ENCODE data around the gene SYMPK.
A peak's percentile ranks its signal among the peaks of the same experiment; 100 is the strongest.

Gene SYMPK

GRCh38 chr19:45825263-45825605 lies 37.7 kb downstream of the SYMPK start:
- DNase-seq (ENCODE audit: low spot score), result no peak

GRCh38 chr19:45824531-45825262 lies 38.2 kb downstream of the SYMPK start:
- no peak for DNase-seq (ENCODE audit: low spot score)

GRCh38 chr19:45824041-45824471 lies 38.9 kb downstream of the SYMPK start:
- no peak for DNase-seq (ENCODE audit: low spot score)

GRCh38 chr19:45823182-45823581 lies 39.8 kb downstream of the SYMPK start:
- DNase-seq (ENCODE audit: low spot score), result no peak

- DNase-seq (ENCODE audit: low spot score), result no peak
Observed at GRCh38 chr19:45822716-45823115, 40.2 kb downstream of the SYMPK start.

GRCh38 chr19:45821570-45821969 lies 41.4 kb downstream of the SYMPK start:
- no peak for DNase-seq (ENCODE audit: low spot score)

- DNase-seq (ENCODE audit: low spot score), result no peak
Observed at GRCh38 chr19:45821103-45821521, 41.8 kb downstream of the SYMPK start.

- DNase-seq (ENCODE audit: low spot score), result no peak
Observed at GRCh38 chr19:45820413-45821102, 42.4 kb downstream of the SYMPK start.

- no peak for DNase-seq (ENCODE audit: low spot score)
Observed at GRCh38 chr19:45819769-45820168, 43.2 kb downstream of the SYMPK start.

- peak; percentile 37 for DNase-seq (ENCODE audit: low spot score)
Observed at GRCh38 chr19:45817725-45818301, 45.1 kb downstream of the SYMPK start.

- DNase-seq (ENCODE audit: low spot score), result peak; percentile 99
Observed at GRCh38 chr19:45817010-45817724, 45.8 kb downstream of the SYMPK start.

- no peak for DNase-seq (ENCODE audit: low spot score)
Observed at GRCh38 chr19:45816236-45817009, 46.5 kb downstream of the SYMPK start.

- DNase-seq (ENCODE audit: low spot score), result no peak
Observed at GRCh38 chr19:45815481-45816216, 47.3 kb downstream of the SYMPK start.

GRCh38 chr19:45814851-45815480 lies 48.0 kb downstream of the SYMPK start, which contains the start of gene RSPH6A:
RSPH6A (minus strand) TSS chr19:45815308; CDS start chr19:45815176, 132 bp downstream.
- DNase-seq (ENCODE audit: low spot score), result no peak

- no peak for DNase-seq (ENCODE audit: low spot score)
Observed at GRCh38 chr19:45814166-45814780, 48.7 kb downstream of the SYMPK start.

- DNase-seq (ENCODE audit: low spot score), result no peak
Observed at GRCh38 chr19:45812297-45812696, 50.6 kb downstream of the SYMPK start.

- DNase-seq (ENCODE audit: low spot score), result no peak
Observed at GRCh38 chr19:45809643-45810159, 53.2 kb downstream of the SYMPK start.

- no peak for DNase-seq (ENCODE audit: low spot score)
Observed at GRCh38 chr19:45805719-45806118, 57.2 kb downstream of the SYMPK start.

- no peak for DNase-seq (ENCODE audit: low spot score)
Observed at GRCh38 chr19:45804959-45805230, 58.1 kb downstream of the SYMPK start.
